CD4-positive, alpha-beta memory T cell (primary cell): ENCODE results near the gene KIF9. TPM values are rescaled to one million over a fixed set of nuclear protein-coding genes. Genes with fewer than 3 reads are reported as not detected.
A peak's percentile ranks its signal among the peaks of the same experiment; 100 is the strongest.
"Not testable (repeated sequence)": the region's sequence is repeated elsewhere in the genome, so short reads cannot be mapped to it uniquely, and the experiment has no call there.

Source experiments
- CTCF ChIA-PET: fragments of 350-600 bp; sonication (Branson Sonifier 250); formaldehyde crosslinking; loops from one replicate; lab custom pipeline; 2021; ENCODE audit warnings: inconsistent platforms; ENCODE audit not compliant: partially characterized antibody; lab: Charles Lee
- POLR2A ChIA-PET: fragments of 350-600 bp; sonication (Branson Sonifier 250); formaldehyde crosslinking; loops from one replicate; lab custom pipeline; 2021; ENCODE audit not compliant: partially characterized antibody; lab: Charles Lee
- DNase-seq, 5 donors: peaks; one replicate each; pipeline versions ENCODE4 v3.0.0 to v3.0.0-alpha.2; 2020 to 2022; ENCODE audit warnings: mixed read lengths in 1 of 5
- H3K27ac ChIP-seq: one replicate; pipeline ENCODE4 v1.7.0; 2013; ENCODE audit warnings: low read depth, low read length
- H3K27me3 ChIP-seq: 2 replicates; pipeline ENCODE4 v1.7.0; 2013; ENCODE audit warnings: mild to moderate bottlenecking, low read length, moderate library complexity; ENCODE audit not compliant: insufficient read depth
- H3K36me3 ChIP-seq: 2 replicates; pipeline ENCODE4 v1.7.0; 2013; ENCODE audit warnings: mild to moderate bottlenecking, low read length, moderate library complexity; ENCODE audit not compliant: insufficient read depth
- H3K4me1 ChIP-seq: 2 replicates; pipeline ENCODE4 v1.7.0; 2013; ENCODE audit warnings: mild to moderate bottlenecking, low read length, moderate library complexity; ENCODE audit not compliant: insufficient read depth
- H3K4me3 ChIP-seq, 2 donors: one replicate each; pipeline ENCODE4 v1.7.0; 2013; ENCODE audit warnings: low read length in 2 of 2, mild to moderate bottlenecking in 1 of 2
- H3K9me3 ChIP-seq, 2 donors: one replicate each; pipeline ENCODE4 v1.7.0; 2013; ENCODE audit warnings: low read length in 2 of 2, control low read depth in 1 of 2; ENCODE audit not compliant: control insufficient read depth in 1 of 2
- H3K27ac Mint-ChIP-seq, 7 donors: one replicate each; pipeline ENCODE4 v1.8.0; 2020 to 2021; ENCODE audit warnings: mixed read lengths in 7 of 7, mild to moderate bottlenecking in 6 of 7, inconsistent platforms in 3 of 7, moderate library complexity in 3 of 7
- H3K27me3 Mint-ChIP-seq, 2 donors: one replicate each; pipeline ENCODE4 v1.8.0; 2020 to 2021; ENCODE audit warnings: mixed read lengths in 2 of 2
- H3K36me3 Mint-ChIP-seq, 2 donors: one replicate each; pipeline ENCODE4 v1.8.0; 2020 to 2021; ENCODE audit warnings: mixed read lengths in 2 of 2, inconsistent platforms in 1 of 2, mild to moderate bottlenecking in 1 of 2
- H3K4me1 Mint-ChIP-seq, 4 donors: one replicate each; pipeline ENCODE4 v1.8.0; 2020 to 2021; ENCODE audit warnings: mixed read lengths in 4 of 4, mild to moderate bottlenecking in 1 of 4
- H3K4me3 Mint-ChIP-seq, 8 donors: one replicate each; pipeline ENCODE4 v1.8.0; 2020 to 2021; ENCODE audit warnings: mixed read lengths in 8 of 8, mild to moderate bottlenecking in 7 of 8, moderate library complexity in 6 of 8, inconsistent platforms in 3 of 8
- H3K9me3 Mint-ChIP-seq, 8 donors: one replicate each; pipeline ENCODE4 v1.8.0; 2020 to 2021; ENCODE audit warnings: mixed read lengths in 8 of 8, mild to moderate bottlenecking in 5 of 8, inconsistent platforms in 3 of 8, moderate library complexity in 1 of 8
- intact Hi-C: fragments of 100-400 bp; cut with micrococcal nuclease; formaldehyde crosslinking; loops from one replicate; pipeline ENCODE4 v1.15.1; 2023
- polyA plus RNA-seq, 2 donors: library from polyadenylated mRNA; unstranded; fragments of 300-500 nt; fragmentation: Illumina TruSeq; gene quantifications; one replicate each; pipeline ENCODE4 v1.2.3, GENCODE V29; 2021
- total RNA-seq, 2 experiments: library from RNA; stranded (reverse); gene quantifications; one replicate each; pipeline ENCODE4 v1.2.3, GENCODE V29; 2021

Gene KIF9
- total and polyA plus RNA-seq, 4 experiments from 2014 or later = 2.3 to 4.4 (median 3.5) TPM

DNA sequence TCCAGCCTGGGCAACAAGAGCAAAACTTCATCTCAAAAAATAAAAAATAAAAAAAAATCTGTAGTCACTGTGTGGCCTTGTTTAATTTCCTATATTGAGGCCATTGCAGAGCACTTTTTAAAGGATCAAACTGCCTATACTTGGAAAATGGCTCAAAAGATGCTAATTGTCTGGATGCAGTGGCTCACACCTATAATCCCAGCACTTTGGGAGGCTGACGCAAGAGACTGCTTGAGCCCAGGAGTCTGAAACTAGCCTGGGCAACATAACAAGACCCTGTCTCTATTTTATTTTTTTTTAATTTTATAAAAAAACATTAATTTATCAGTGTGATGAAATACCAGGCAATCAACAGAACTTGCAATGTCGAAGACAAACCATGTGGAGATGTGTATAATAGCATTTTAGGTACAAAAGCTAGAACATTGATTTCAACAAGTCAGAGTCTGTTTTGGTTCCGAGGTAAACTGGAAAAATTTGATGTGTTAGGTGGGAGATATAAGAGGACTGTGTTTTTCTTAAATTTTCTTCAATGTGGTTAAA lies 71.7 kb downstream of the KIF9 start:
- intact Hi-C loops = no loop called here
- Histone ChIP-seq H3K27ac (no peak overlapping the region), H3K4me3 (no peak overlapping the region), H3K27me3 (no peaks in the 10 kb centered on the region), H3K4me1 (no peaks in the 10 kb centered on the region), H3K36me3 (no peaks in the 10 kb centered on the region), H3K9me3 (no peaks in the 10 kb centered on the region)
- H3K9me3 Mint-ChIP-seq = no peaks in the 10 kb centered on the region
- no peaks in the 10 kb centered on the region for H3K36me3 Mint-ChIP-seq
- POLR2A ChIA-PET = no interaction called here
- no peak for DNase-seq
- H3K4me1 Mint-ChIP-seq = no peaks in the 10 kb centered on the region
- H3K27me3 Mint-ChIP-seq = no peaks in the 10 kb centered on the region
- no peak overlapping the region for H3K27ac Mint-ChIP-seq
- CTCF ChIA-PET = no interaction called here
- H3K4me3 Mint-ChIP-seq = no peak overlapping the region

DNA sequence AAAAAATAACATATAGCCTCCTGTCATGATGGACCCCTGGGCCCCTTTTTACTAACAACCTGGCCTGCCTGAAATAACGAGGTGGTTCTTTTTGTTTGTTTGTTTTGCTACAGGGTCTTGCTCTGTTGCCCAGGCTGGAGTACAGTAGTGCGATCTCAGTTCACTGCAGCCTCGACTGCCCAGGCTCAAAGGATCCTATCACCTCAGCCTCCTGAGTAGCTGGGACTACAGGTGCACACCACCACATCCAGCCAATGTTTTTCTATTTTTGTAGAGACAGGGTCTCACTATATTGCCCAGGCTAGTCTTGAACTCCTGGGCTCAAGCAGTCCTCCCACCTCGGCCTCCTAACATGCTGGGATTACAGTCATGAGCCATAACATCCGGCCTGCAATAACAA lies 76.6 kb downstream of the KIF9 start:
- POLR2A ChIA-PET, H3K36me3 ChIP-seq, H3K4me3 Mint-ChIP-seq, CTCF ChIA-PET, H3K4me1 Mint-ChIP-seq, H3K4me3 ChIP-seq, DNase-seq, H3K9me3 ChIP-seq, H3K9me3 Mint-ChIP-seq, H3K36me3 Mint-ChIP-seq, H3K4me1 ChIP-seq, H3K27me3 Mint-ChIP-seq, H3K27ac Mint-ChIP-seq, H3K27ac ChIP-seq, H3K27me3 ChIP-seq, intact Hi-C loops: not testable (repeated sequence)

DNA sequence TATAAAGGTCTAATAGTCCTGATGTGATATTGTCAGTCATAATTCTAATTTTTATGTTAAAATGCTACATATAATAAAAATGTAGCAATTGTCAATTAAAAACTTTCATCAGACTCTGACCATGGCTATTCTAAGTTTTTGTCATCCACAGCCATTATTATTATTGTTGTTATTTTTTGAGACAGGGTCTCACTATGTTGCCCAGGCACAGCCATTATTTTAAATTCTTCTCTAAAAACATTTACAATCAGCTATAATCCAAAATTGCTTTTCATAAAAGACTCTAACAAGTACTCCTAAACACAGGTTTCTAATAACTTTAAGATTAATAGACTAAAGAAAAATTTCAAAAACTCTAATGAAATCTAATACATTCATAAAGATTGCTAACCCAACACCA lies 77.7 kb downstream of the KIF9 start:
- no peak overlapping the region for H3K27ac Mint-ChIP-seq
- Histone ChIP-seq H3K4me1 (no peaks in the 10 kb centered on the region), H3K27ac (no peak overlapping the region), H3K9me3 (no peaks in the 10 kb centered on the region), H3K36me3 (no peaks in the 10 kb centered on the region), H3K27me3 (no peaks in the 10 kb centered on the region), H3K4me3 (no peak overlapping the region)
- no peaks in the 10 kb centered on the region for H3K4me1 Mint-ChIP-seq
- DNase-seq = no peak
- POLR2A ChIA-PET = no interaction called here
- no peaks in the 10 kb centered on the region for H3K9me3 Mint-ChIP-seq
- no peaks in the 10 kb centered on the region for H3K36me3 Mint-ChIP-seq
- intact Hi-C loops = no loop called here
- no peaks in the 10 kb centered on the region for H3K27me3 Mint-ChIP-seq
- CTCF ChIA-PET = interaction anchor here (0.6 kb wide), 1 partner anchor 147 kb away, joined by 4 read pairs; no protein-coding TSS in a partner anchor
- no peak overlapping the region for H3K4me3 Mint-ChIP-seq

DNA sequence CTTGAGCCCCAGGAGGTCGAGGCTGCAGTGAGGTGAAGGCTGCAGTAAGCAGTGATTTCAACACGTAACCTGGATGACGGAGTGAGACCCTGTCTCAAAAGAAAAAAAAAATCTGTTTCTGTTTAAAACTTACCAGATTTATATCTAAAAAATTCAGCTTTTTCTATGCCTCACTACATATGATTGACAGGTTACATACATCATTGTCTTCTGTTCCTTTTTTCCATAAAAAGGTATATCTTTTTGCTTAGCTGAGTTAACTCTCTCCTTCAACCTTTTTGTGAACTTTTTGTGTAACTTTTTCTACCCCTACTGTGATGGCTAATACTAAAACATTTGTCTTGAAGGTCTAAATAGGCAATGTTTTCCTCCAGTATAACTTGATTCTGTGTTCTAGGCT lies 80.1 kb downstream of the KIF9 start:
- no peaks in the 10 kb centered on the region for H3K9me3 ChIP-seq
- CTCF ChIA-PET = no interaction called here
- no peaks in the 10 kb centered on the region for H3K36me3 Mint-ChIP-seq
- H3K27ac ChIP-seq = no peak overlapping the region
- POLR2A ChIA-PET = no interaction called here
- H3K27me3 ChIP-seq = no peaks in the 10 kb centered on the region
- H3K4me1 ChIP-seq = no peaks in the 10 kb centered on the region
- no peak overlapping the region for H3K4me3 ChIP-seq
- H3K27me3 Mint-ChIP-seq = no peaks in the 10 kb centered on the region
- no peak for DNase-seq
- intact Hi-C loops = no loop called here
- no peaks in the 10 kb centered on the region for H3K4me1 Mint-ChIP-seq
- no peak overlapping the region for H3K4me3 Mint-ChIP-seq
- no peaks in the 10 kb centered on the region for H3K9me3 Mint-ChIP-seq
- no peaks in the 10 kb centered on the region for H3K36me3 ChIP-seq
- no peak overlapping the region for H3K27ac Mint-ChIP-seq

DNA sequence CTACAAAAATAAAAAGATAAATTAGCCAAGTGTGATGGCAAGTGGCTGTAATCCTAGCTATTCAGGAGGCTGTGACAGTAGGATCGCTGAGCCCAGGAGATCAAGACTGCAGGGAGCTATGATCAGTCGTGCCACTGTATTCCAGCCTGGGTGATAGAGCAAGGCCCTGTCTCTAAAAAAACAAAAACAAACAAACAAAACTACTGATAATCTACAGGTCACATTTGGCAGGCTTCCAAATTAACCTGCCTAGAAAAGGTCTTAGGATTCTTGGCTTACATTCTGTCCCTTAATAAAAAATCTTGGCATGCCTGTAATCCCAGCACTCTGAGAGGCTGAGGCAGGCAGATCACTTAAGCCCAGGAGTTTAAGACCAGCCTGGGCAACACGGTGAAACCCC lies 85.3 kb downstream of the KIF9 start:
- CTCF ChIA-PET = no interaction called here
- Mint-ChIP-seq H3K27me3 (no peaks in the 10 kb centered on the region), H3K36me3 (peaks cover 0 to 18% of the 10 kb centered on the region in 2 donors), H3K4me3 (no peak overlapping the region), H3K4me1 (no peaks in the 10 kb centered on the region), H3K9me3 (peaks cover 0 to 4% (median 1%) of the 10 kb centered on the region in 8 donors), H3K27ac (peak overlapping the region in 1 of 7 donors; percentile 4)
- Histone ChIP-seq H3K4me1 (no peaks in the 10 kb centered on the region), H3K27me3 (no peaks in the 10 kb centered on the region), H3K9me3 (no peaks in the 10 kb centered on the region), H3K36me3 (no peaks in the 10 kb centered on the region), H3K27ac (no peak overlapping the region), H3K4me3 (no peak overlapping the region)
- no peak for DNase-seq
- POLR2A ChIA-PET = no interaction called here
- intact Hi-C loops = no loop called here

DNA sequence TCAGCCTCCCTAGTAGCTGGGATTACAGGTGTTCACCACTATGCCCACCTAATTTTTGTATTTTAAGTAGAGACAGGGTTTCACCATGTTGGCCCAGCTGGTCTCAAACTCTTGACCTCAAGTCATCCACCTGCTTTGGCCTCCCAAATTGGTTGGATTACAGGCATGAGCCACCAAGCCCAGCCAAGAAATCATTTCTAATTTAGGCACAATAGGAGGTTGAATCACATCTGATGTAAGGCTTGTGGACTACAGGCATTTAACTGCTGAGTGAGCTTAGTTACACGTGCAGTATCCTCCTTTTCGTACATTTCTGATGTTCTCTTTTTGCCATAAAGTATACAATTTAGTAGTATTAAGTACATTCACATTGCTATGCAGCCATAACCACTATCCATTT lies 87.6 kb downstream of the KIF9 start:
- Mint-ChIP-seq H3K9me3 (peaks cover 0 to 4% (median 1%) of the 10 kb centered on the region in 8 donors), H3K36me3 (peaks cover 0 to 18% of the 10 kb centered on the region in 2 donors), H3K4me1 (no peaks in the 10 kb centered on the region), H3K27me3 (no peaks in the 10 kb centered on the region), H3K27ac (peak overlapping the region in 1 of 7 donors; percentile 13), H3K4me3 (no peak overlapping the region)
- intact Hi-C loops = no loop called here
- no peak for DNase-seq
- no peaks in the 10 kb centered on the region for H3K36me3 ChIP-seq
- H3K27me3 ChIP-seq = no peaks in the 10 kb centered on the region
- H3K4me3 ChIP-seq = no peak overlapping the region
- no peaks in the 10 kb centered on the region for H3K4me1 ChIP-seq
- ChIA-PET CTCF (no interaction called here), POLR2A (no interaction called here)
- H3K27ac ChIP-seq = no peak overlapping the region
- no peaks in the 10 kb centered on the region for H3K9me3 ChIP-seq

DNA sequence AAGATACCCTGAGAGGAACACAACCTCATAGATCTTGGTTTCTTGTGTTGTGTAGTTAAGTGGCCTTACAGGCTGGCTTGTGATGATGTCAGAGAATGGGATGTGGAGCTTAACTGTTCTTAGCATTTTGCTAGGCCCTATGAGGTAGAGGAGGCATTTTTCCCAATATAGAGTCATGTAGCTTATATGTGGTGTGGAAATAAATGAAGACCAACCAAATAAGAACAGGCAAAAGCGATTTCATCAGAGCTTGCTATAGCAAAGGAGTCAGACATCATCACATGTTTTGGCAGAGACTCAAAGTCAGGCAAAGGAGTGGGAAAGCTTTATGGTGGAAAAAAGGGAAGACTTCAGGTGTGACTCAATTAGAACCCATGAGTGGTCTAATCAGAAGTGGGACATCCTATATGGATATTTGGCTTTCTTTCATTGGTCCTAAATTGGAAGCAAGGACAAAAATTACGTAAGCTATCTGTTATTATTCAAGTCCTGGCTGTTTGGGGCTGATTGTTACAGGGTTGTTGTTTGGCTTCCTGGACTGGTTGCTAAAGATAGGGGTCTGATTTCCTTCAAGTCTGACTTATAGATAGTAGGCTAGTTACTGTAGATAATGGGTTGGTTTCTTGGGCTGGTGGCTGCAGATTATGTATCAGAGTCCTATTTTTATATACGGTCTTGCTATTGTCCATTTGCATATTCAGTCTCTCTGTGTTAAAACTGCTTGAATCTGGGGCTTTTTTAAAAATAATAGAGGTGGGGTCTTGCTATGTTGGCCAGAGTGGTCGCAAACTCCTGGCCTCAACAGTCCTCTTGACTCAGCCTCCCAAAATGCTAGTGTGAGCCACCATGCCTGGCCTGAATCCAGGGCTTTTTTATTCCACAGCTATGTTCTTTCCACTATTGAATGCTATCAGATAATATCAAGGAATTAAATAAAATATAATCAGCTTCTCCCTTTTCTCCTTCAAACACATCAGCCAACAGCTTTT lies 88.4 kb downstream of the KIF9 start:
- CTCF ChIA-PET = no interaction called here
- peaks cover 0 to 4% (median 1%) of the 10 kb centered on the region in 8 donors for H3K9me3 Mint-ChIP-seq

More for the DNA sequence above, 88.4 kb downstream of the KIF9 start:
- no peak for DNase-seq
- H3K9me3 ChIP-seq = no peaks in the 10 kb centered on the region
- H3K27ac Mint-ChIP-seq = no peak overlapping the region
- no peaks in the 10 kb centered on the region for H3K27me3 Mint-ChIP-seq
- intact Hi-C loops = no loop called here
- no peaks in the 10 kb centered on the region for H3K4me1 Mint-ChIP-seq
- H3K4me3 Mint-ChIP-seq = no peak overlapping the region
- H3K4me3 ChIP-seq = no peak overlapping the region
- no peak overlapping the region for H3K27ac ChIP-seq
- H3K36me3 ChIP-seq = no peaks in the 10 kb centered on the region
- POLR2A ChIA-PET = no interaction called here
- H3K36me3 Mint-ChIP-seq = peaks cover 0 to 18% of the 10 kb centered on the region in 2 donors
- no peaks in the 10 kb centered on the region for H3K27me3 ChIP-seq
- no peaks in the 10 kb centered on the region for H3K4me1 ChIP-seq
